A549 (cell line): ENCODE data around the gene TXLNG. TPM values are rescaled to one million over a fixed set of nuclear protein-coding genes. Genes with fewer than 3 reads are reported as not detected.
A peak's percentile ranks its signal among the peaks of the same experiment; 100 is the strongest.

Source experiments
- ATAC-seq, 2 experiments: fragments of 200-7000 bp in 1 of 2; fragments of >200 bp in 1 of 2; cut with Nextera tagmentation in 1 of 2; cut with Tn5 transposase in 1 of 2; 3 replicates each; pipeline versions ENCODE4 v1.8.0 to v1.9.1; 2018 to 2020; ENCODE audit warnings: mild to moderate bottlenecking in 1 of 2, moderate library complexity in 1 of 2
- CTCF ChIA-PET: fragments of 300-600 bp; sonication (Branson Sonifier 250); formaldehyde crosslinking; extraction: SDS; loops from one replicate; lab custom pipeline; 2021; ENCODE audit warnings: antibody characterized with exemption, inconsistent platforms; lab: Yijun Ruan, JAX
- POLR2A ChIA-PET: fragments of 350-600 bp; formaldehyde crosslinking; extraction: SDS; loops from one replicate; lab custom pipeline; 2021; ENCODE audit warnings: antibody characterized with exemption, inconsistent platforms; lab: Yijun Ruan, JAX
- DNase-seq, 2 experiments: peaks; one replicate each; pipeline versions ENCODE4 v3.0.0 to v3.0.0-alpha.2; 2011 to 2016; ENCODE audit warnings: low read depth in 1 of 2, low spot score in 1 of 2
- FAIRE-seq: peaks from 2 replicates; lab custom pipeline; 2011; peaks lifted over from hg19 to GRCh38; lab: Jason Lieb, UNC
- H3K27ac ChIP-seq, 2 experiments: fragments of >200 bp; sonication (Bioruptor Twin); formaldehyde crosslinking; 3 replicates each; pipeline ENCODE4 v1.5.1; 2016 to 2017
- H3K4me1 ChIP-seq: fragments of >200 bp; sonication (Bioruptor Twin); formaldehyde crosslinking; 3 replicates; pipeline ENCODE4 v1.6.1; 2016
- H3K4me2 ChIP-seq: fragments of >200 bp; sonication (Bioruptor Twin); formaldehyde crosslinking; 3 replicates; pipeline ENCODE4 v1.6.1; 2016
- H3K4me3 ChIP-seq: fragments of >200 bp; sonication (Bioruptor Twin); formaldehyde crosslinking; 3 replicates; pipeline ENCODE4 v1.5.1; 2016
- H3K9me3 ChIP-seq: fragments of >200 bp; sonication (Bioruptor Twin); formaldehyde crosslinking; 3 replicates; pipeline ENCODE4 v1.6.1; 2016
- ATOH8 ChIP-seq: fragments of 250-450 bp; sonication (Bioruptor Pico); IDR thresholded peaks from 2 replicates; pipeline ENCODE4 v1.5.0; 2020; ENCODE audit warnings: low read depth, mild to moderate bottlenecking, moderate library complexity
- BCL3 ChIP-seq: fragments of >200 bp; sonication (Bioruptor Twin); formaldehyde crosslinking; IDR thresholded peaks from 3 replicates; pipeline ENCODE4 v1.6.1; 2016
- CBX8 ChIP-seq: fragments of 200-600 bp; sonication (generic); IDR thresholded peaks from 2 replicates; pipeline ENCODE4 v1.6.1; 2016
- CHD2 ChIP-seq: fragments of 150-350 bp; IDR thresholded peaks from 2 replicates; pipeline ENCODE4 v1.6.1; 2014; ENCODE audit warnings: low read length; ENCODE audit not compliant: partially characterized antibody
- CTCF ChIP-seq: fragments of >200 bp; sonication (Bioruptor Twin); formaldehyde crosslinking; IDR thresholded peaks from 3 replicates; pipeline ENCODE4 v1.5.1; 2016
- EHF ChIP-seq: fragments of 250-450 bp; sonication (Bioruptor Pico); IDR thresholded peaks from 2 replicates; pipeline ENCODE4 v1.5.0; 2020; ENCODE audit warnings: mild to moderate bottlenecking
- EHMT2 ChIP-seq: fragments of 200-600 bp; sonication (generic); IDR thresholded peaks from 2 replicates; pipeline ENCODE4 v1.6.1; 2016; ENCODE audit warnings: antibody characterized with exemption, low read depth, mild to moderate bottlenecking, moderate library complexity
- EP300 ChIP-seq, 2 experiments: fragments of >200 bp; sonication (Bioruptor Twin); formaldehyde crosslinking; IDR thresholded peaks; 2 replicates in 1 of 2; 3 replicates in 1 of 2; pipeline ENCODE4 v1.6.1; 2016 to 2017
- ESRRA ChIP-seq: fragments of 150-350 bp; IDR thresholded peaks from 2 replicates; pipeline ENCODE4 v1.6.1; 2014; ENCODE audit warnings: mild to moderate bottlenecking, low read length, borderline replicate concordance
- FOSL2 ChIP-seq, 2 experiments: fragments of 450-650 bp in 1 of 2; fragments of >200 bp in 1 of 2; sonication (Bioruptor Twin) in 1 of 2; formaldehyde crosslinking; IDR thresholded peaks; 2 replicates each; pipeline versions ENCODE4 v1.5.0 to v1.6.1; 2016 to 2020; ENCODE audit warnings: mild to moderate bottlenecking in 1 of 2, moderate library complexity in 1 of 2
- FOXS1 ChIP-seq: fragments of 250-450 bp; sonication (Bioruptor Pico); IDR thresholded peaks from 2 replicates; pipeline ENCODE4 v1.5.0; 2020; ENCODE audit warnings: mild to moderate bottlenecking, moderate library complexity
- GATA3 ChIP-seq: IDR thresholded peaks from 2 replicates; pipeline ENCODE4 v1.6.1; 2012; ENCODE audit warnings: borderline replicate concordance
- HDAC2 ChIP-seq: fragments of 200-600 bp; sonication (generic); IDR thresholded peaks from 2 replicates; pipeline ENCODE4 v1.6.1; 2016
- HOXA7 ChIP-seq: fragments of 250-450 bp; sonication (Bioruptor Pico); IDR thresholded peaks from 2 replicates; pipeline ENCODE4 v1.5.0; 2020; ENCODE audit warnings: mild to moderate bottlenecking, moderate library complexity
- HOXB13 ChIP-seq: fragments of 250-450 bp; sonication (Bioruptor Pico); IDR thresholded peaks from 2 replicates; pipeline ENCODE4 v1.5.0; 2020; ENCODE audit warnings: low read depth, mild to moderate bottlenecking, moderate library complexity
- HOXB5 ChIP-seq: fragments of 250-450 bp; sonication (Bioruptor Pico); IDR thresholded peaks from 2 replicates; pipeline ENCODE4 v1.5.0; 2020; ENCODE audit warnings: mild to moderate bottlenecking, moderate library complexity
- JUNB ChIP-seq: fragments of >200 bp; sonication (Bioruptor Twin); formaldehyde crosslinking; IDR thresholded peaks from 2 replicates; pipeline ENCODE4 v1.6.1; 2016
- KDM5A ChIP-seq: fragments of 200-600 bp; sonication (generic); IDR thresholded peaks from 2 replicates; pipeline ENCODE4 v1.6.1; 2016; ENCODE audit warnings: antibody characterized with exemption, mild to moderate bottlenecking
- MAFK ChIP-seq: fragments of 450-650 bp; IDR thresholded peaks from 2 replicates; pipeline ENCODE4 v1.6.1; 2014; ENCODE audit not compliant: partially characterized antibody
- MYC ChIP-seq: IDR thresholded peaks from 2 replicates; pipeline ENCODE4 v1.6.1; 2012; ENCODE audit warnings: mild to moderate bottlenecking, inconsistent platforms, low read length, improper control_type of control experiment, borderline replicate concordance
- NPAS2 ChIP-seq: fragments of 250-450 bp; sonication (Bioruptor Pico); IDR thresholded peaks from 2 replicates; pipeline ENCODE4 v1.8.0; 2022; ENCODE audit warnings: mild to moderate bottlenecking, moderate library complexity, borderline replicate concordance
- NR3C1 ChIP-seq: fragments of >200 bp; sonication (Bioruptor Twin); formaldehyde crosslinking; IDR thresholded peaks from 3 replicates; pipeline ENCODE4 v1.6.1; 2017
- POLR2AphosphoS2 ChIP-seq: conservative IDR thresholded peaks from 2 replicates; pipeline ENCODE4 v1.6.1; 2012; ENCODE audit warnings: low read length, improper control_type of control experiment, inconsistent platforms
- RAD21 ChIP-seq, 2 experiments: fragments of >200 bp in 1 of 2; sonication (Bioruptor Twin) in 1 of 2; formaldehyde crosslinking in 1 of 2; IDR thresholded peaks in 1 of 2; conservative IDR thresholded peaks in 1 of 2; 2 replicates in 1 of 2; 3 replicates in 1 of 2; pipeline ENCODE4 v1.6.1; 2012 to 2018; ENCODE audit warnings: inconsistent platforms in 1 of 2
- RARB ChIP-seq: fragments of 250-450 bp; sonication (Bioruptor Pico); IDR thresholded peaks from 2 replicates; pipeline ENCODE4 v1.8.0; 2021; ENCODE audit warnings: mild to moderate bottlenecking, moderate library complexity
- REST ChIP-seq: fragments of 200-600 bp; sonication (generic); IDR thresholded peaks from 2 replicates; pipeline ENCODE4 v1.6.1; 2016; ENCODE audit warnings: antibody characterized with exemption, mild to moderate bottlenecking, moderate library complexity
- SMC3 ChIP-seq: fragments of >200 bp; sonication (Bioruptor Twin); formaldehyde crosslinking; IDR thresholded peaks from 3 replicates; pipeline ENCODE4 v1.6.1; 2018; ENCODE audit warnings: inconsistent platforms
- SREBF2 ChIP-seq: fragments of 450-650 bp; IDR thresholded peaks from 2 replicates; pipeline ENCODE4 v1.6.1; 2014; ENCODE audit warnings: mild to moderate bottlenecking, moderate library complexity
- TFCP2L1 ChIP-seq: fragments of 250-450 bp; sonication (Bioruptor Pico); IDR thresholded peaks from 2 replicates; pipeline ENCODE4 v1.5.0; 2021; ENCODE audit warnings: mild to moderate bottlenecking
- ZFP36 ChIP-seq: fragments of 450-650 bp; IDR thresholded peaks from 2 replicates; pipeline ENCODE4 v1.6.1; 2014; ENCODE audit warnings: borderline replicate concordance; ENCODE audit not compliant: partially characterized antibody
- ZSCAN20 ChIP-seq: fragments of 250-450 bp; sonication (Bioruptor Pico); IDR thresholded peaks from 2 replicates; pipeline ENCODE4 v1.8.0; 2022; ENCODE audit warnings: mild to moderate bottlenecking, moderate library complexity
- whole genome bisulfite sequencing: methylation state at CpG from one replicate; pipeline ENCODE4 v1.1.6; 2017; ENCODE audit errors: missing lambda C conversion rate; 5-methylcytosine and 5-hydroxymethylcytosine counted together
- polyA plus RNA-seq, 4 experiments: library from polyadenylated mRNA; depleted of rRNA in 3 of 4; stranded (reverse); fragments of >200 nt; fragmentation: RNase III in 1 of 4; extraction: RNeasy Plus Mini Kit Qiagen cat#74134 plus additional on column Dnase treatment in 1 of 4; gene quantifications; 2 replicates in 3 of 4; 3 replicates in 1 of 4; pipeline ENCODE4 v1.2.3, GENCODE V29; 2011 to 2017
- TF ChIP-seq, protein P1 (sequence below): IDR thresholded peaks from 2 replicates; pipeline ENCODE4 v1.6.1; 2012
- TF ChIP-seq, protein P2 (sequence below): IDR thresholded peaks from 2 replicates; pipeline ENCODE4 v1.6.1; 2012

TXLNG gene
- polyA plus RNA-seq, 2 of the 4 experiments (the other 2 are of a cell fraction) = 16.0 to 36.8 TPM

GRCh38 chrX:16882702-16883486 lies 96.6 kb downstream of the TXLNG start:
- under 1% methylated on average over 15 of the region's 27 CpGs for WGBS
- H3K4me1 ChIP-seq = no peaks in the 10 kb centered on the region
- peak overlapping the region; percentile 87 for H3K4me2 ChIP-seq
- ATAC-seq = peak; percentile 95 to 98
- peak; percentile 97 for FAIRE-seq
- H3K4me3 ChIP-seq = peak overlapping the region; percentile 50
- DNase-seq = peak; percentile 74
- H3K27ac ChIP-seq = peak overlapping the region; percentile 73 to 86
- ChIA-PET POLR2A (interaction anchor here (0.7 to 2.7 kb wide), 5 partner anchors 10 to 164 kb away, joined by 3 to 22 read pairs (median 6); partner anchors contain the start of gene RBBP7), CTCF (interaction anchor here (0.7 to 9.2 kb wide), 44 partner anchors 9 to 1353 kb away, joined by 3 to 161 read pairs (median 4); partner anchors contain the start of gene RBBP7)
- no peaks in the 10 kb centered on the region for H3K9me3 ChIP-seq
- no peak for TF ChIP-seq GATA3
- no peak for TF ChIP-seq MYC
- no peak for TF ChIP-seq TFCP2L1 (CRISPR knock-in tag)
- TF ChIP-seq HOXB5 = no peak
- TF ChIP-seq CHD2 = no peak
- no peak for TF ChIP-seq SREBF2
- peak; percentile 53 to 57; a peak in 4 of 5 replicates for TF ChIP-seq RAD21 (conservative IDR thresholded peaks at IDR 0.05 in 1 of 2, IDR thresholded peaks at IDR 0.05 in 1 of 2)
- TF ChIP-seq EP300 (IDR thresholded peaks at IDR 0.05) = no peak
- TF ChIP-seq ZSCAN20 (CRISPR knock-in tag) = no peak
- no peak for TF ChIP-seq EHF (CRISPR knock-in tag)
- TF ChIP-seq ESRRA = no peak
- TF ChIP-seq SMC3 = peak; percentile 70
- no peak for TF ChIP-seq HOXB13 (CRISPR knock-in tag)
- no peak for TF ChIP-seq FOXS1 (CRISPR knock-in tag)
- no peak for TF ChIP-seq NR3C1
- TF ChIP-seq NPAS2 (CRISPR knock-in tag) = no peak
- TF ChIP-seq CBX8 = no peak
- no peak for TF ChIP-seq REST
- TF ChIP-seq CTCF = peak; percentile 72
- no peak for TF ChIP-seq HOXA7 (CRISPR knock-in tag)
- no peak for TF ChIP-seq ATOH8 (CRISPR knock-in tag)
- TF ChIP-seq, protein P1, sequence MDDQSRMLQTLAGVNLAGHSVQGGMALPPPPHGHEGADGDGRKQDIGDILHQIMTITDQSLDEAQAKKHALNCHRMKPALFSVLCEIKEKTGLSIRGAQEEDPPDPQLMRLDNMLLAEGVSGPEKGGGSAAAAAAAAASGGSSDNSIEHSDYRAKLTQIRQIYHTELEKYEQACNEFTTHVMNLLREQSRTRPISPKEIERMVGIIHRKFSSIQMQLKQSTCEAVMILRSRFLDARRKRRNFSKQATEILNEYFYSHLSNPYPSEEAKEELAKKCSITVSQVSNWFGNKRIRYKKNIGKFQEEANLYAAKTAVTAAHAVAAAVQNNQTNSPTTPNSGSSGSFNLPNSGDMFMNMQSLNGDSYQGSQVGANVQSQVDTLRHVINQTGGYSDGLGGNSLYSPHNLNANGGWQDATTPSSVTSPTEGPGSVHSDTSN = no peak
- no peak for TF ChIP-seq ZFP36
- no peak for TF ChIP-seq POLR2AphosphoS2
- TF ChIP-seq, protein P2, sequence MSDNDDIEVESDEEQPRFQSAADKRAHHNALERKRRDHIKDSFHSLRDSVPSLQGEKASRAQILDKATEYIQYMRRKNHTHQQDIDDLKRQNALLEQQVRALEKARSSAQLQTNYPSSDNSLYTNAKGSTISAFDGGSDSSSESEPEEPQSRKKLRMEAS = no peak
- TF ChIP-seq FOSL2 (IDR thresholded peaks at IDR 0.05) = no peak
- no peak for TF ChIP-seq FOSL2 (CRISPR knock-in tag; IDR thresholded peaks at IDR 0.05)
- peak; percentile 83 for TF ChIP-seq MAFK
- no peak for TF ChIP-seq BCL3
- no peak for TF ChIP-seq HDAC2
- TF ChIP-seq RARB (CRISPR knock-in tag) = no peak
- no peak for TF ChIP-seq JUNB
- no peak for TF ChIP-seq EHMT2
- TF ChIP-seq KDM5A = no peak
